ENCODE measurements around the gene IL22.

IL22 gene

GRCh38 chr12:68264158-68264855 is 10.9 kb upstream of the IL22 start:
- no peak for DNase-seq

- no peak for DNase-seq
Measured at GRCh38 chr12:68263366-68263765, 10.0 kb upstream of the IL22 start.

- no peak for DNase-seq
Measured at GRCh38 chr12:68261896-68262295, 8.5 kb upstream of the IL22 start.

- DNase-seq, result no peak
Measured at GRCh38 chr12:68260153-68260552, 6.7 kb upstream of the IL22 start.

- DNase-seq, result peak; percentile 1
Measured at GRCh38 chr12:68259318-68259940, 6.0 kb upstream of the IL22 start.

GRCh38 chr12:68252077-68252476 is 1.3 kb downstream of the IL22 start:
- no peak for DNase-seq

GRCh38 chr12:68250454-68250853 is 3.0 kb downstream of the IL22 start:
- no peak for DNase-seq

- DNase-seq, result no peak
Measured at GRCh38 chr12:68247785-68248184, 5.6 kb downstream of the IL22 start.

- no peak for DNase-seq
Measured at GRCh38 chr12:68246350-68246749, 7.1 kb downstream of the IL22 start.

- no peak for DNase-seq
Measured at GRCh38 chr12:68245180-68246021, 8.0 kb downstream of the IL22 start.

- no peak for DNase-seq
Measured at GRCh38 chr12:68242777-68243176, 10.6 kb downstream of the IL22 start.

- DNase-seq, result peak; percentile 6
Measured at GRCh38 chr12:68240975-68241374, 12.4 kb downstream of the IL22 start.

GRCh38 chr12:68240079-68240478 is 13.3 kb downstream of the IL22 start:
- no peak for DNase-seq

- DNase-seq, result no peak
Measured at GRCh38 chr12:68239309-68239982, 14.0 kb downstream of the IL22 start.

GRCh38 chr12:68237619-68238018 is 15.8 kb downstream of the IL22 start:
- no peak for DNase-seq

GRCh38 chr12:68237078-68237477 is 16.3 kb downstream of the IL22 start:
- DNase-seq, result no peak

GRCh38 chr12:68236421-68237059 is 16.9 kb downstream of the IL22 start:
- peak; percentile 1 for DNase-seq

- no peak for DNase-seq
Measured at GRCh38 chr12:68235576-68235975, 17.8 kb downstream of the IL22 start.

GRCh38 chr12:68234140-68234539 is 19.3 kb downstream of the IL22 start:
- DNase-seq, result no peak

GRCh38 chr12:68233498-68233897 is 19.9 kb downstream of the IL22 start:
- DNase-seq, result no peak

- DNase-seq, result no peak
Measured at GRCh38 chr12:68231691-68232090, 21.7 kb downstream of the IL22 start.

- no peak for DNase-seq
Measured at GRCh38 chr12:68231229-68231628, 22.2 kb downstream of the IL22 start.

GRCh38 chr12:68229956-68230355 is 23.4 kb downstream of the IL22 start:
- DNase-seq, result no peak

Data from NK-92 treated with Interleukin-12 subunit alpha and Interleukin-12 subunit beta, amount 100 ng/mL, for 24 hours (cell line).